Stimulated activated CD4-positive, alpha-beta T cell treated with anti-CD3 and anti-CD28 coated beads, Interleukin-1b, Interleukin-23, amount 100 ng/mL, for 48 hours (primary cell): Measurements from ENCODE around the gene TBXAS1.

ENCODE experiments used
- DNase-seq: peaks from one replicate; pipeline ENCODE4 v3.0.0-alpha.2; 2020

Gene TBXAS1

DNA sequence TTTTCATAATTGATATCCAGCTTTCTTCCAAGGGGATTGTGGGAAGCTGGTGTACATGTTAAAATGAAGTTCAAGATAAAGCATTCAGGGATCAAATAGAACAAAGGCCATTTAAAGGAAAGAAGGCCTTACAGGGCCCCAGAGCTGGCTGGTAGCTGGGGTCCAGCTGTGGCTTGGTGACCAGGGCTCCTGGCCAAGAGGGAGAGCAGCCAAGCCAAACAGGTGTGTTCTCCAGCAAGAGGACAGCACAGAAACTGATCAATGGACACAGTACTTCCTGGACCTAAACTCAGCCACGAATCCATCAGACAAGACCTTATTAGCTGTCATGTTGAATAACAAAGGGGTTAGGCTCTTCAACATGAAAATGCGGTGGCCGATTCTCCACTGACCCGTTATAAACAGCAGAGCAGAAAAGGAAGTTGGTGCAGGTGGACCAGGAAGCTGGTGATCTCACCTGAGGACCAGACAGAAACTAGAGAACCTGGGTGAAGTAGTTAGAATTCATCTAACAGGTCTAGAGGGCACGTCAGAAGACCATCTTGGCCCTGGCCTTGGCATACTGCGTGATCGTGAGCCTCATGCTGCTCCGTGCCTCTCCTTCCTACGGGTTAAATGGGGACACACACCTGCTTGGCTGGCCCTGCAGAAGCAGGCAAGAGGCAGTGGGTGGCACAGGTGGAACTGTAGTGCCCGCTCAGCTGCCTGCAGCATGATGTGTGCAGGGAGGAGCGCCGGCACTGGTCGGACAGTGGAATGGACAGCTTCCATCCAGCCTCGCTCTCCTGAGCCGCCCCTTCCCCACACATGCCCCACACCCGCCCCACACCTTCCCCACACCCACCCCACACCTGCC lies 179.9 kb downstream of the TBXAS1 start:
- DNase-seq: no peak

- no peak for DNase-seq
Observed at GRCh38 chr7:140009735-140010134, 180.7 kb downstream of the TBXAS1 start.

GRCh38 chr7:140010194-140010895 lies 181.3 kb downstream of the TBXAS1 start:
- DNase-seq: no peak

GRCh38 chr7:140013676-140014075 lies 184.6 kb downstream of the TBXAS1 start:
- no peak for DNase-seq

DNA sequence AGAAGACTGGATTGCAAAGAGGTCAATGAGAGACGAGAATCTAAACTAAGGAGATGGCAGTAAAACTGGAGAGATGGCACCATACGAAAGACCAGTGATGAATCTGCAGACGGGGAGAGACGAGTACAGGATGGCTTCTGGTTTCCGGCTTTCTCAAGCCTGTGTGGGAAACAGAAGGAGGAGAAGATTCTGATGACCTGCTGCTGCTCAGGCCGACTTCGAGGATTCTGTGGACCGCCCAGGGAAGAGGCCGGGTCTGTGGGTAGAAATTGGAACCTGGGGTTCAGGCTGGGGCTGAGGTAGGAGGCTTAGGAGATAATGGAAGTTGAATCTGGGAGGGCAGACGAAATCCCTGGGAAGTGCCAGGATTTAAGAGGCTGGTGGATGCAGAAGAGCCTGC lies 185.1 kb downstream of the TBXAS1 start:
- no peak for DNase-seq

GRCh38 chr7:140015471-140015970 lies 186.5 kb downstream of the TBXAS1 start:
- no peak for DNase-seq

DNA sequence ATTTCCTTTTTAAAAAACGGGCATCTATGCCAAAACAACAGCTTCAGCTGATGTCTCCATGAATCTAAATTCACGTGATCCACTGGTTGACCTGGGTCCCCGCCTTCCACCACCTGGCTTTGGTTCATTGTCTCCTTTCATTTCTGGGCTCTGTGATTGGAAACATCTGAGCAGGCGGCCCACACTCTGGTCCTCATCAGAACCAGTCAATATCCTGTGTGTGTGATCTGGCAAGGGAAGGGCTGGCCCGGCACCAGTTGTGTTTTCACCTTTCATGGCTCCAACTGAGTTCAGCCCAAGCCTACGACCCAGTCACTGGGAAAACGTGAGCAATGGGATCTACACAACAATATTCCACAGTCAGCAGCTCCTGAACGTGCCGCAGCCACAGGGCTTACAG lies 187.5 kb downstream of the TBXAS1 start:
- no peak for DNase-seq

DNA sequence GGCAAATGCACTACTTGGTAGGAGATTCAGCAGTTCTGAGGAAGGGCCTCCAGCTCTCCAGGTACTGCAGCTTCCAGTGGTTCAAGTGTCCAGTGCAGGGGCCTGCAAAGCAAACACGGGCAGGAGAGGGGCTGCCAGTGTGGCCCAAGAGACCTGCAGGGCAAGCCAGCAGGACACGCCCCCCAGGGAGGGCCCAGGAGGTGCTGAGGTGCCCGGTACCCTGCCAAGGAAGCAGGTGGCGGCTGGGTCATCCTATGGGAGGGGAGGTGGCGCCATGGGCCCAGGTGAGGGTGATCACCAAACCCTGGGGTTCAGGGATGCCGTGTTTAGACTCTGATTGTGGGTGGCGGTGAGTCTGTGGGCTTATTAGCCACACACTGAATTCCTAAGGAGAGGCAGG lies 188.0 kb downstream of the TBXAS1 start:
- DNase-seq: no peak

DNA sequence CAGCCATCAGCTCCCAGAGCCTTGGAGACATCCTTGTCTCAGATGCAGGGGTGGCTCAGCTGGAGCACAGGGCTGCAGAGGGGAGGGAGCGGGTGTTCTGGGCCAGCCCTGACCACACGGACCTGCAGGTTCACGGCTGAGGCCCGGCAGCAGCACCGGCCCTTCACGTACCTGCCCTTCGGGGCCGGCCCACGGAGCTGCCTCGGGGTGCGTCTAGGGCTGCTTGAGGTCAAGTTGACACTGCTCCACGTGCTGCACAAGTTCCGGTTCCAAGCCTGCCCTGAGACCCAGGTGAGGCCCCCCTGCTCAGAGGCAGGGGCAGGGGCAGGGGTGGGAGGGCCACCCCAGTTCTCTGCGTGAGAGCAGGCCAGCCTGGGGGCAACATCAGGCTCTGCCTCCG lies 188.5 kb downstream of the TBXAS1 start:
- DNase-seq: no peak

DNA sequence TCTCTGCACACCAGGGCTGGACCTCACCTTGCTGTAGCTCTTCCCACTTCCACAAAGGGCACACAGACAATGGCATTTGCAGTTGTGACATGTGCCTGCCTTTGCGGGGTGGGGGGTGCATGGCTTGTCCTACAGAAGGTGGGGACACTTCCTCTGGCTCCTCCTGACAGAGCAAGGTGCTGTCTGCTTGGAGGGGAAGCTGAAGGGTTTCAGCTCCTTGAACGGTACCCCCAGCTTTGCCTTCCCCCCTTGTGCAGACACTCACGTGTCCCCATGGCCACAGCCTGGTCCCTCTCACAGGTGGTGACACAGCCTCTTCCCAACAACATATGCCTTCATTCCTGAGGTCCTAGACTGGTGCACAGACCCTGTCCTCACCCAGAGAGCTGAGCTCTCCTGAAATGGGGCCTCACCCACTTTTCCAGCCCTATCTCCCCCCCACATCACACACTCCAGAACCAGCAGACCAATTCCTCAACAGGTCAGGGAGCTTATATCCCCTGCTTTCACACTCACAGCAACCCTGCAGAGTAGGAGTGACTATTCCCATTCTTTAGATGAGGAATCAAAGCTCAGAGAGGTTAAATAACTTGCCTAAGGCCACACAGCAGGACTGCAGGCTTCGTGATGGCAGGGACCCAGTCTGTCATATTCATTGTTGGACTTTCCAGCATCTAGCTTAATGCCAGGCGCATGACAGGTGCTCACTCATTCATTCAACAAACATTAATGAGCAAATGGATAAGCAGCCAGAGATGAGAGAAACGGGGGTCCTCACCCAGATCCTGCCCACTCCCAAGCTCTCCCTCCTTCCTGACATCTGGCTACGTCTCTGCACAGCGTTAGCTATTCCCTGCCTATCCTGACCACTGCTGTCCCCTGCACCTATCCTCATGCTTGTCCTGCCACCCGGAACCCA lies 189.3 kb downstream of the TBXAS1 start:
- no peak for DNase-seq

DNA sequence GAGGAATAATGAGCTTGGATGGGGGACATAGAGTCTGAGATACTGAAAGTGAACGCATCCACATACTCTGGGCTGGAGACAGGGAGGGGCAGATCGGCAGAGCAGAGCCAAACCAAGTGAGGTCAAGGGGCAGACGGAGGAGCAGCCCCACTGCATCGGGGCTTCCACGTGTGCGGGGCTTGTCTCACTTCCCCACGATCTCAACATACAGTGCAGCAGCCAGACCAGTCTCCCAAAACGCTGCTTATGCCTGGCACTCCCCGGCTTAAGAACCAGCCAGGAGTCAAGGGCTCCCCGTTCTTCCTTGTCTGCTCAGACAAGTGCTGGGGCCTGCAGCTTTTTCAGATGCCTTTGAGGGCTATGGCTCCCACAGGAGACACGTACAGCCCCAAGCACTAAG lies 190.1 kb downstream of the TBXAS1 start:
- no peak for DNase-seq

GRCh38 chr7:140019606-140020005 lies 190.5 kb downstream of the TBXAS1 start:
- no peak for DNase-seq

GRCh38 chr7:140021603-140022002 lies 192.5 kb downstream of the TBXAS1 start:
- no peak for DNase-seq

GRCh38 chr7:140022582-140023211 lies 193.6 kb downstream of the TBXAS1 start:
- no peak for DNase-seq

DNA sequence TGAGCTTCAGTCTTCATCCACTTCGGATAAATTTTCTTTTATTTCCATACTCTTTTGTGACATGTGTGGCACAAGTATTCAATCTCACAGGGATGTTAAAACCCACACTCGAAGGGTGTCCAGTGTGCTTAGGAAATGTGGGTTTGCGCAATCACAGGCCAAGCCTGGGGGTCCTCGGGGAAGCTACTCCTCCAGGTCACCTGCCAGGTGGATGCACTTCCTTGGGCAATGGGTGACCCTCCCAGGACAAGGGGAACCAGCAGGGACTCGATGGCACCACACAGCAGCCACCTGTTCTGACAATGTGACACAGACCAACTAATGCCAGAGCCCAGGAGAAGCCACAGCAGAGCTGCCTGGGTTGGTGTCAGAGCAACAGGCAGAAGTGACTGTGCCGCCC lies 194.7 kb downstream of the TBXAS1 start:
- no peak for DNase-seq

DNA sequence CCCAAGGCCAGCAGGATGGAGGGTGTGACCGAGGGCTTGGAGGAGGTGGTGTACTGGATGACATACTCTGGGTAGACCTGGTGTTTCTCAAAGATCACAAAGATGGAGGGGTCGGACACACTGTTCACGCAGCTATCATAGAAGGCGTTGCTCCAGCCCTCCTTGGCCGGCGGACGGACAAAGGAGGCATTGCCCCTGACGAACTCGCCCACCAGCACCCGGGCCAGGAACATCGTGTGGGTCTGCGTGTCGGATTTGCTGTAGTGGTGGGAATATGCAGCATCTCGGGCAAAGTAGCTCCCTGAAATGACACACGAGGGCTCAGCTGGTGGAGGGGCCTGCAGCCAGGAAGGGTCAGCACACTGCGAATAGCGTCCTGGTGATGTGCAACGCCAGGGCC lies 195.5 kb downstream of the TBXAS1 start:
- DNase-seq: no peak

GRCh38 chr7:140025241-140025640 lies 196.2 kb downstream of the TBXAS1 start:
- DNase-seq: no peak

- DNase-seq: no peak
Observed at GRCh38 chr7:140025814-140026433, 196.9 kb downstream of the TBXAS1 start.

DNA sequence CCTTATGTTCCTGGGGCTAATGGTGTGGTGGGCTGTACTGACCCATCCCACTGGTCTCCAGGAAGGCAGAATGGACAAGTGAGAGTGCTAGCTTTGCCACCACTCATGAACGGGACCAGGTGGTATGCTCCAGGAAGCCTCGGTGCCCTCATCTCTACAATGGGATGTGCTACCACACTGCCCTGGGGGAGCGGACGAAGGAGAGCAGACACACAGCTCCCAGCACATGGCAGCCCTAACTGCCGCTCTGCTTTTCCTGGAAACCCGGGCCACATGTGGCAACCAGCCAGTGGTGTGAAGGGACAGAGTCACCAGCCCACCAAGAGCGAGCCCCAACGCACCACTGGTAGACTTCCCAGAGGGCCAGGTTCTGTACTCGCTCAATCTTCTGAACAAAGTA lies 197.9 kb downstream of the TBXAS1 start:
- no peak for DNase-seq

GRCh38 chr7:140027858-140028257 lies 198.8 kb downstream of the TBXAS1 start:
- DNase-seq: no peak

GRCh38 chr7:140028311-140028710 lies 199.2 kb downstream of the TBXAS1 start:
- no peak for DNase-seq

DNA sequence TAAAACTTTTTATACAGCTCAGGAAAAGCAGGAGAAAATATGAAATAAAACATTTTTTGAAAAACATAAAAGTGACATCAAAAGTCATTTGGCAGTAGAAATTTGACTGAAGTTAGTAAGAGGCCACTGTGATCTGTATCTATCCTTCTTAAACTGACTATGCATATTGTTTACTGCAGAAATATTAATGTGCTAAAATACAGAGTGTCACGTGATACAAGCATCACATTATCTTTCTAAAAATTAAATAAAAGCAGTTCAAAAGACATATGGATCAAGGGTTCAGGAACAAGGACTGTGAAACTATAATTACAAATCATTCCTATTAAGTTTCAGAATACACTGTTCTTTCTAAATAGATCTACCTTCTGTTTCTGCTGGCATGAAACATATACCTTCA lies 200.0 kb downstream of the TBXAS1 start:
- DNase-seq: no peak
